ENCODE measurements around the gene NUDT3. TPM values are rescaled to one million over a fixed set of nuclear protein-coding genes. Genes with fewer than 3 reads are reported as not detected.
"Not testable (repeated sequence)": the region's sequence is repeated elsewhere in the genome, so short reads cannot be mapped to it uniquely, and the experiment has no call there.

NUDT3 gene
- total RNA-seq, 1 experiment from 2014 or later, result 41.7 TPM

- Histone ChIP-seq H3K9ac (ENCODE audit: low read length) (no peak overlapping the region), H3K79me2 (ENCODE audit: low read length) (peaks cover 79% of the 10 kb centered on the region), H3K36me3 (ENCODE audit: insufficient read depth, low read length) (no peaks in the 10 kb centered on the region), H3K9me2 (replicated peaks; ENCODE audit: insufficient read depth, low read length) (no peaks in the 10 kb centered on the region), H2AFZ (ENCODE audit: low read length) (no peak overlapping the region), H3K27ac (ENCODE audit: low read length) (no peak overlapping the region), H3K27me3 (ENCODE audit: low read length) (no peaks in the 10 kb centered on the region), H3K4me1 (ENCODE audit: low read length) (peaks cover 10% of the 10 kb centered on the region), H3K4me2 (ENCODE audit: low read depth, low read length, poor library complexity, severe bottlenecking) (no peak overlapping the region), H3K4me3 (ENCODE audit: low read length) (no peak overlapping the region), H4K20me1 (ENCODE audit: insufficient read depth, low read depth, low read length) (0 out of 2 replicates have a peak, but pooled peaks cover 1% of the 10 kb centered on the region), H3K9me3 (ENCODE audit: low read length) (no peaks in the 10 kb centered on the region)
- DNase-seq, result no peak
Observed at GRCh38 chr6:34324738-34325444, 67.6 kb downstream of the NUDT3 start.

GRCh38 chr6:34324221-34324620 lies 68.2 kb downstream of the NUDT3 start:
- not testable (repeated sequence) for H2AFZ ChIP-seq (ENCODE audit: low read length); H3K9me3 ChIP-seq (ENCODE audit: low read length); H3K27ac ChIP-seq (ENCODE audit: low read length); H3K9ac ChIP-seq (ENCODE audit: low read length); H4K20me1 ChIP-seq (ENCODE audit: insufficient read depth, low read depth, low read length); H3K36me3 ChIP-seq (ENCODE audit: insufficient read depth, low read length); H3K4me2 ChIP-seq (ENCODE audit: low read depth, low read length, poor library complexity, severe bottlenecking); H3K27me3 ChIP-seq (ENCODE audit: low read length); DNase-seq; H3K4me3 ChIP-seq (ENCODE audit: low read length); H3K9me2 ChIP-seq (replicated peaks; ENCODE audit: insufficient read depth, low read length)
- H3K4me1 ChIP-seq (ENCODE audit: low read length), result peaks cover 17% of the 10 kb centered on the region
- H3K79me2 ChIP-seq (ENCODE audit: low read length), result peaks cover 86% of the 10 kb centered on the region

GRCh38 chr6:34323300-34323699 lies 69.2 kb downstream of the NUDT3 start:
- H3K9me2 ChIP-seq (replicated peaks; ENCODE audit: insufficient read depth, low read length), result no peaks in the 10 kb centered on the region
- H3K4me2 ChIP-seq (ENCODE audit: low read depth, low read length, poor library complexity, severe bottlenecking), result no peak overlapping the region
- no peak overlapping the region for H2AFZ ChIP-seq (ENCODE audit: low read length)
- H3K9me3 ChIP-seq (ENCODE audit: low read length), result no peaks in the 10 kb centered on the region
- H3K4me1 ChIP-seq (ENCODE audit: low read length), result peaks cover 26% of the 10 kb centered on the region
- H3K9ac ChIP-seq (ENCODE audit: low read length), result no peak overlapping the region
- no peaks in the 10 kb centered on the region for H3K27me3 ChIP-seq (ENCODE audit: low read length)
- no peaks in the 10 kb centered on the region for H3K36me3 ChIP-seq (ENCODE audit: insufficient read depth, low read length)
- H3K4me3 ChIP-seq (ENCODE audit: low read length), result no peak overlapping the region
- DNase-seq, result no peak
- H3K79me2 ChIP-seq (ENCODE audit: low read length), result peaks cover 88% of the 10 kb centered on the region
- no peak overlapping the region for H3K27ac ChIP-seq (ENCODE audit: low read length)
- H4K20me1 ChIP-seq (ENCODE audit: insufficient read depth, low read depth, low read length), result peaks cover 7% of the 10 kb centered on the region; the same call in 1 of the 2 replicates

- Histone ChIP-seq H4K20me1 (ENCODE audit: insufficient read depth, low read depth, low read length) (peaks cover 7% of the 10 kb centered on the region; the same call in 1 of the 2 replicates), H3K27ac (ENCODE audit: low read length) (no peak overlapping the region), H3K79me2 (ENCODE audit: low read length) (peaks cover 89% of the 10 kb centered on the region), H3K9me3 (ENCODE audit: low read length) (no peaks in the 10 kb centered on the region), H3K9ac (ENCODE audit: low read length) (no peak overlapping the region), H3K9me2 (replicated peaks; ENCODE audit: insufficient read depth, low read length) (no peaks in the 10 kb centered on the region), H2AFZ (ENCODE audit: low read length) (no peak overlapping the region), H3K4me1 (ENCODE audit: low read length) (peaks cover 32% of the 10 kb centered on the region), H3K36me3 (ENCODE audit: insufficient read depth, low read length) (no peaks in the 10 kb centered on the region), H3K4me2 (ENCODE audit: low read depth, low read length, poor library complexity, severe bottlenecking) (no peak overlapping the region), H3K27me3 (ENCODE audit: low read length) (no peaks in the 10 kb centered on the region), H3K4me3 (ENCODE audit: low read length) (no peak overlapping the region)
- no peak for DNase-seq
Observed at GRCh38 chr6:34322732-34323131, 69.7 kb downstream of the NUDT3 start.

- H3K9ac ChIP-seq (ENCODE audit: low read length), result no peak overlapping the region
- H3K27me3 ChIP-seq (ENCODE audit: low read length), result no peaks in the 10 kb centered on the region
- H3K4me2 ChIP-seq (ENCODE audit: low read depth, low read length, poor library complexity, severe bottlenecking), result no peak overlapping the region
- H3K79me2 ChIP-seq (ENCODE audit: low read length), result peaks cover 92% of the 10 kb centered on the region
- H3K9me2 ChIP-seq (replicated peaks; ENCODE audit: insufficient read depth, low read length), result no peaks in the 10 kb centered on the region
- no peak overlapping the region for H3K27ac ChIP-seq (ENCODE audit: low read length)
- no peak for DNase-seq
- H4K20me1 ChIP-seq (ENCODE audit: insufficient read depth, low read depth, low read length), result peaks cover 15% of the 10 kb centered on the region; the same call in 1 of the 2 replicates
- no peak overlapping the region for H3K4me3 ChIP-seq (ENCODE audit: low read length)
- no peaks in the 10 kb centered on the region for H3K36me3 ChIP-seq (ENCODE audit: insufficient read depth, low read length)
- H3K4me1 ChIP-seq (ENCODE audit: low read length), result peaks cover 41% of the 10 kb centered on the region
- no peaks in the 10 kb centered on the region for H3K9me3 ChIP-seq (ENCODE audit: low read length)
- H2AFZ ChIP-seq (ENCODE audit: low read length), result no peak overlapping the region
Observed at GRCh38 chr6:34321821-34322220, 70.6 kb downstream of the NUDT3 start.

GRCh38 chr6:34319471-34319885 lies 73.0 kb downstream of the NUDT3 start:
- Histone ChIP-seq H3K9ac (ENCODE audit: low read length) (no peak overlapping the region), H3K4me1 (ENCODE audit: low read length) (peaks cover 54% of the 10 kb centered on the region), H3K36me3 (ENCODE audit: insufficient read depth, low read length) (no peaks in the 10 kb centered on the region), H3K27me3 (ENCODE audit: low read length) (no peaks in the 10 kb centered on the region), H3K4me2 (ENCODE audit: low read depth, low read length, poor library complexity, severe bottlenecking) (peak overlapping the region; percentile 49), H3K79me2 (ENCODE audit: low read length) (peaks cover 93% of the 10 kb centered on the region), H3K4me3 (ENCODE audit: low read length) (no peak overlapping the region), H2AFZ (ENCODE audit: low read length) (no peak overlapping the region), H3K27ac (ENCODE audit: low read length) (peak overlapping the region; percentile 7; the same call in 1 of the 2 replicates), H3K9me2 (replicated peaks; ENCODE audit: insufficient read depth, low read length) (no peaks in the 10 kb centered on the region), H3K9me3 (ENCODE audit: low read length) (no peaks in the 10 kb centered on the region), H4K20me1 (ENCODE audit: insufficient read depth, low read depth, low read length) (peaks cover 15% of the 10 kb centered on the region; the same call in 1 of the 2 replicates)
- no peak for DNase-seq

- peak overlapping the region; percentile 4; the same call in 1 of the 2 replicates for H3K9ac ChIP-seq (ENCODE audit: low read length)
- H3K4me3 ChIP-seq (ENCODE audit: low read length), result 0 out of 2 replicates have a peak overlapping the region, but pooled peaks have one; percentile 11
- no peaks in the 10 kb centered on the region for H3K9me2 ChIP-seq (replicated peaks; ENCODE audit: insufficient read depth, low read length)
- H3K9me3 ChIP-seq (ENCODE audit: low read length), result no peaks in the 10 kb centered on the region
- no peak for DNase-seq
- no peak overlapping the region for H2AFZ ChIP-seq (ENCODE audit: low read length)
- peaks cover 15% of the 10 kb centered on the region; the same call in 1 of the 2 replicates for H4K20me1 ChIP-seq (ENCODE audit: insufficient read depth, low read depth, low read length)
- H3K36me3 ChIP-seq (ENCODE audit: insufficient read depth, low read length), result no peaks in the 10 kb centered on the region
- H3K27me3 ChIP-seq (ENCODE audit: low read length), result no peaks in the 10 kb centered on the region
- H3K4me1 ChIP-seq (ENCODE audit: low read length), result peaks cover 54% of the 10 kb centered on the region
- H3K79me2 ChIP-seq (ENCODE audit: low read length), result peaks cover 91% of the 10 kb centered on the region
- H3K27ac ChIP-seq (ENCODE audit: low read length), result peak overlapping the region; percentile 70
- H3K4me2 ChIP-seq (ENCODE audit: low read depth, low read length, poor library complexity, severe bottlenecking), result peak overlapping the region; percentile 49
Observed at GRCh38 chr6:34318499-34319470, 73.7 kb downstream of the NUDT3 start.
